GM18519 (cell line): ENCODE results near the gene TAF1C.
A peak's percentile ranks its signal among the peaks of the same experiment; 100 is the strongest.
"Not testable (repeated sequence)": the region's sequence is repeated elsewhere in the genome, so short reads cannot be mapped to it uniquely, and the experiment has no call there.

Experiments used
- ATAC-seq: cut with Tn5 transposase; IDR thresholded peaks from one replicate; pipeline ENCODE4 v1.9.1; 2021; ENCODE audit warnings: mild to moderate bottlenecking, moderate library complexity; ENCODE audit not compliant: unreplicated experiment, low FRiP score

The TAF1C gene

GRCh38 chr16:84186685-84187437, at the start of gene TAF1C:
TAF1C (minus strand) TSS chr16:84187057; CDS start chr16:84184988, 2,069 bp downstream.
- ATAC-seq = peak; percentile 66

- ATAC-seq = no peak
These were observed 47.7 kb upstream of the TAF1C start for GRCh38 chr16:84234321-84235241.

- no peak for ATAC-seq
These were observed 46.9 kb upstream of the TAF1C start for GRCh38 chr16:84233748-84234147.

GRCh38 chr16:84232969-84233368, 46.1 kb upstream of the TAF1C start:
- ATAC-seq = no peak

- ATAC-seq = no peak
These were observed 45.2 kb upstream of the TAF1C start for GRCh38 chr16:84232060-84232459.

DNA sequence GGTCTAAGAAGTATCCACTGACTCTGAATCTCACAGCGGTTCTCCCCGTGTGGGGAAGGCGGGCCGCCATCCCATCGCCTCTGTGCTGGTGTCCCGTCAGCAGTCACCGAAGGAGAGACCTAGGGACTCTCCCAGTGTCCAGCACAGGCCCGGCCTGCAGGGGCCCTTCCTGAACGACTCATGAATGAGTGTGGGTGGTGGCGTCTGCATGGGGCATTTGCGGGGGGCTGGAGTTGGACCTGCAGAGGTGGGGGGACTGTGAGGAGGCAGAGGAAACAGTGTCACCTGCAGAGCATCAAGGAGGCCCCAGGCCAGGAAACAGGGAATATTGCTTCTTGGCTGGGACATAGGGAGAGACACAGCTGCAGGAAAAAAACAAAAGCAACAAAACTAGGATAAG, 42.6 kb upstream of the TAF1C start:
- ATAC-seq = no peak

- ATAC-seq = no peak
These were observed 41.5 kb upstream of the TAF1C start for GRCh38 chr16:84228256-84228838.

GRCh38 chr16:84227548-84227947, 40.7 kb upstream of the TAF1C start:
- ATAC-seq = no peak

DNA sequence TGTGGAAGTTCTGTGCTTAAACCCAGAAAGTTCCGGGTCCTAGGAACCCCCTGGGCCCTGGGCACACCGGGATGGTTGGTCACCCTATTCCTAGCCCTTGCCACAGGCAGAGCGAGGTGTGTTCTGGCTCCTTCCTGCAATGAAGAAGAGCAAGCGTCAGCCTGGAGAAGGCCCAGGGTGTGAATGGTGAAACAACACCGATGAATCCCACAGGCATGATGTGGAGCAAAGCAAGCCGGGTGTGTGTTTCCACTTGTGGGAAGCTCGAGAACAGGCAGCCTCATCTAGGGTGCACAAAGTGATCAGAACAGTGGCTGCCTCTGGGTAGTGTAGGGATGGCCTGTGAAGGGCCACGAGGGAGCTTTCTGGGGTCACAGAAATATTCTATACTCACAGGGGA, 39.2 kb upstream of the TAF1C start:
- ATAC-seq = no peak

- ATAC-seq = no peak
These were observed 38.7 kb upstream of the TAF1C start for GRCh38 chr16:84225571-84225970.

- no peak for ATAC-seq
These were observed 38.3 kb upstream of the TAF1C start for GRCh38 chr16:84225126-84225525.

GRCh38 chr16:84224554-84224953, 37.7 kb upstream of the TAF1C start:
- no peak for ATAC-seq

GRCh38 chr16:84223456-84223855, 36.6 kb upstream of the TAF1C start:
- ATAC-seq = no peak

- ATAC-seq = no peak
These were observed 34.0 kb upstream of the TAF1C start for GRCh38 chr16:84220851-84221250.

GRCh38 chr16:84218956-84219355, 32.1 kb upstream of the TAF1C start:
- no peak for ATAC-seq

GRCh38 chr16:84218176-84218823, 31.4 kb upstream of the TAF1C start:
- ATAC-seq = no peak

GRCh38 chr16:84216144-84216543, 29.3 kb upstream of the TAF1C start:
- not testable (repeated sequence) for ATAC-seq

- no peak for ATAC-seq
These were observed 28.7 kb upstream of the TAF1C start for GRCh38 chr16:84215531-84215930.

GRCh38 chr16:84214451-84215066, 27.7 kb upstream of the TAF1C start:
- ATAC-seq = no peak

GRCh38 chr16:84212631-84213030, 25.8 kb upstream of the TAF1C start:
- ATAC-seq = no peak
